AG08395 (cell line): ENCODE measurements around the gene IFRD1.

Source experiments
- DNase-seq: peaks from one replicate; pipeline ENCODE4 v3.0.0; 2012; ENCODE audit warnings: mixed read lengths, low spot score

IFRD1 gene, protein sequence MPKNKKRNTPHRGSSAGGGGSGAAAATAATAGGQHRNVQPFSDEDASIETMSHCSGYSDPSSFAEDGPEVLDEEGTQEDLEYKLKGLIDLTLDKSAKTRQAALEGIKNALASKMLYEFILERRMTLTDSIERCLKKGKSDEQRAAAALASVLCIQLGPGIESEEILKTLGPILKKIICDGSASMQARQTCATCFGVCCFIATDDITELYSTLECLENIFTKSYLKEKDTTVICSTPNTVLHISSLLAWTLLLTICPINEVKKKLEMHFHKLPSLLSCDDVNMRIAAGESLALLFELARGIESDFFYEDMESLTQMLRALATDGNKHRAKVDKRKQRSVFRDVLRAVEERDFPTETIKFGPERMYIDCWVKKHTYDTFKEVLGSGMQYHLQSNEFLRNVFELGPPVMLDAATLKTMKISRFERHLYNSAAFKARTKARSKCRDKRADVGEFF

DNA sequence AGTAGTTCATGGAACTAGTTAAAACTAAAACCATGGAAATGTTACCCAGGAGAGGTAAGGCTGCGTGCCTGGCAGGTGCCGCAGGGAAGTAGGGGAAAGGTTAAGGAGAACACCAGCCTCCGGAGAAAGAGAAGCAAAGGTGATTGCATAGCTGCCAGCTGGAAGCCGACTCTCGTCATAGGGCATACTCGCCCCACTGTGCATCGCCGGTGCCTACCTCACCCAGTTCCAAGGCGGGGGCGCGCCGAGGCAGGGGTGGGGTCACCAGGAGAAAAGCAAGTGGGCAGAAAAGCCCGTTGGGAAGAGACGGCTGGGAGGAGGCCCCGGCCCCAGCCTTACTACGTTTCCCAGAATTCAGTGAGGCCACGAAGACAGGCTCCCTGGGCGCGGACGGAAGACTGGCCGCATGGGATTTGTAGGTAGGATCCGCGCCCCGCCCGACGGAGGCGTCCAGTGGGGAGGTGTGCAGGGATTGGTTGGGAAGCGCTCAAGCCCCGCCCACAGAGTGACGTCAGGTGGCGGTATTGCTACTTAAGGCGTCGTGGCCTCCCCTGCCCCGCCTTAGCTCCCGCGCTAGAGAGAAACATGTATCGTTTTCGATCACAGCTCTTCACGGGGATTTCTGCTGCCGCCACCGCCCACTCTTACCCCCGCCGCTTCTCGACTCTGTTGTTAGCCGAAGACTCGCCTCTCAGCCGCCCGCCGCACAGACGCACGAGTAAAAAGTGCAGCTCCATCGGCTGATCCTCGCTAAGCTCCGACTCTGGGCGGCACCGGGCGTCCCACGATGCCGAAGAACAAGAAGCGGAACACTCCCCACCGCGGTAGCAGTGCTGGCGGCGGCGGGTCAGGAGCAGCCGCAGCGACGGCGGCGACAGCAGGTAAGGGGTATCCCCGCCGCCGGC lies at the start of gene IFRD1:
IFRD1 (plus strand) TSS at position 559 of the 905 bp plus-strand sequence; CDS start at position 788, 229 bp downstream.
- peak; percentile 96 for DNase-seq

DNA sequence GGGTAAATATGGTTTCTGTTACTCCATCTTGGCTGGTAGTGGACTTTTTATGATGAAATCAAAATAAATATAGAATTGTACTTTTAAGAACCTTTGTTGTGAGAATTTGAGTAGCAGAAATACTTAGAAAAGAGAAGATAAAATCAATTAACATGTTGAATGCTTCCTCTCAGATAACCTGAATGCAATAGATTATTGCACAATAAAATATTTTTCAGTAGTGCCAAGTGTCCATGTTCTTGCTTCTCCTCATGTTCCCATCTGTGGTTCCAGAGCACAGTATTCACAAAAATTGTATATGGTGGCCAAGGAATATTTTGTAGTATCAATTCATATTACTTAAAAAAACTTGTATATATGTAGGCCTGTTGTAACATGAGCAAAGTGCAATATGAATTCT lies 45.9 kb upstream of the IFRD1 start:
- no peak for DNase-seq

DNA sequence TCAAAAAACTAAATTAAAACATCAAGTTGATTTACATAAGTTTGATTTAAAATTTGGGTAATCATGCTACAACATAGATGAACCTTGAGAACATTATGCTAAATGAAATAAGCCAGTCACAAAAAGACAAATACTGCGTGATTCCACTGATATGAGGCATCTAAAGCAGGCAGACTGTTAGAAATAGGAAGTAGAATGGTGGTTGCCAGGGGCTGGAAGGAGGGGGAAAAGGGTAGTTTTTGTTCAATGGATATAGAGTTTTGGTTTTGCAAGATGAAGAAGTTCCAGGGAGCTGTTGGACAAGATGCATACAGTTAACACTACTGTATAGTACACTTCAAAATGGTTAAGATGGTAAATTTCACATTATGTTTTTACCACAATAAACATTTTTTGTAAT lies 45.0 kb upstream of the IFRD1 start:
- no peak for DNase-seq

DNA sequence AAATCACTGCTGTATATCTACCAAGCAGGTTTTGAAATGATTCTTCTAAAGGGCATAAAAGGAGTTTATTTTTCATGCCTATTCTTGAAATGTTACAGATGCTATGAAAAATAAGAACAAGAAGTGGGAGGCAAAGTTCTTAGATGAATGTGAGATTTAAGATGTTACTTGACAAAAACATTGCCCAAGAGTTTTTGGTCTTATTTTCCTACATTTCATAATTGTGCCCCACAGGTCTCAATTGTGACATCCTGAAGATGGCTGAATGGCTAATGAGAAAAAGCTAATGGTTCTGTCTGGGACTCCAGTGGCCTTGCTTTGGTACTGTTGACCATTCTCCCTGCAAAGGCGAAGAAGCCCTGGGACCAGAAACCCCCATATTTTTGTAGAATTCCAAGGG lies 43.0 kb upstream of the IFRD1 start:
- DNase-seq, result no peak

DNA sequence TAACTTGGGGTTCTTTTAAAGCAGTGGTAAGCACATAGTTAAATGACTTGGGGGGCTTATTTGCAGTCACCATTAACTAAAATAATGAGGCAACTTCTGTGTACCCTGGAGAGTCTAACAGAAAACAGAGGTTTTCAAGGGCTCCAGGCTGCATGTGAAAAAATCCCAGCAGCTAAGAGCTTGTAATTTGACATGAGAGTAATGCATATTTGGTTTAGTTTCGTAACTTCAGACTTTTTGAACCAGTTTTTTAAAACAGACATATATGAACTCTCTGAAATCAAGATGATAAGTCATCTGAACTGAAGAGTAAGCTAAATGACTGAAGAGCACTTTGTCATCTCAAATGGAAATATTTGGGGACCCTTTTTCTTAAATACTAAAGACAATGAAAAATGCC lies 40.2 kb upstream of the IFRD1 start:
- no peak for DNase-seq

DNA sequence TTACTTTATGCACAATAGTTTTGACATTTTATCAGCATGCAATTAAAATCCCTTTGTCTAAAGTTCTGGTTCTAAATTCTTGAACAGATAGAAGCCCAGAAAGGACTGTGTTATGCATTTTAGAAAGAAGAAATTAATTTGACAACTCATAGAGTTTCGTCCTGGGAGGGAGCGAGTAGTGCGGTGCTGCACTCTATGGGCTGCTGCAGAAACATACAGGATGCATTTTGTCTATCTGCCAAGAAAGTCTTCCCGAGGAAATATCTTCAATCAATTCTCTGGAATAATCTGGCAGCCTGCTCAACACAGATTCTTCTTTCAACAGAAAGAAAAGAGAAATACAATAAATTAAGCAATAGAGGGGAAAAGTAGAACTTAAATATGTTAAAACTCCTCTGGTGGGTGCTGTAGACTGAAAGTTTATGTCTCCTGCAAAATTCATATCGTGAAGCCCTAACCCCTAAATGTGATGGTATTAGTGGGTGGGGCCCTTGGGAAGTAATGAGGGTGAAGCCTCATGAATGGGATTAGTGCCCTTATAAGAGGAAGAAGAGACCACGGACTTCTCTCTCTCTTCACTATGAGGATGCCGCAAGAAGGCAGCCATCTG lies 39.0 kb upstream of the IFRD1 start:
- peak; percentile 58 for DNase-seq

DNA sequence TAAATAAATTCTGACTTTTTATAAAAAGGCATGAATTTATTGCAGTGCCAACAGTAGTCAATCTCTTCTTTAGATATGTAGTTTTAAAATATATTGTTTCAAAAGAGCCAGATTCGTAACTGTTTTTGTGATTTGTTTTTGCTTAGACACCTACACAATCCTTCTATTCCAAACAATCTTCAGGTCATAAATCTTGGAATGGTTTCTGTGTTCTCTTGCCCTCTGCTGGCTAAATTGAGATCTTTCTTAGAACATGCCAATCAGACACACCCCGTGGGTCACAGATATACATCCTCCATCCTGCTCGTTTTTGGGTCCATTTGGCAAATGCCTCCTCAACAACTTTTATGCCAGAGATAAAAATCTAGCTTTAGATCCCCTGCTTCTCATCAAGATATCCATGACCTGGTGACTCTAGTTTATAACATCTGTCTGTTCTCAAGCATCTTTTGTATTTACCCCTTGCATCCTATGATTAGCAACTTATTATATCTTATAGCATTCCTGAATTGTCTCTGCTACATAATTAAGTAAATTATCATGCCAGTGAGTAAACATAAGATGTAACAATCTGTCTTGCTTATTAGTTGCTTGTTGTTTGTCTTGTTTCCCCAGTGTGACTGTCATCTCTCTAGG lies 35.3 kb upstream of the IFRD1 start:
- peak; percentile 24 for DNase-seq

DNA sequence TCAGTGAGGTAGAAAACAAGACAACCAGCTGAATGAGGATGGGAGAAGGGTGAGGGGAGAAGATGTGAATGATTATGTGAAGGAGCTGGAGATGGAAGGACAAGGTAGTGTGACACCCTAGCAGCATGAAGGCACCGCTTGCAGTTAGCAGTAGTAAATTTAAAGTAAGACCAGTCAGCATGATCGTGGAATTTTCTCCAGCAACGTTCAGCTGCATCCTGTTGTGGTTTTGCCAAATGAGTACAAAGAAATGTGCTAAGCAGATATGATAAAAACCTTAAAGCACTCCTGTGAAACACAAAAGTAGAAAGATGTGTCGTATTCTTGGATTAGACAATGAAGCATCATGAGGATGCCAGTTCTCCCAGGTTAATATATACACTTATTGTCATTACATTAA lies 34.1 kb upstream of the IFRD1 start:
- no peak for DNase-seq

DNA sequence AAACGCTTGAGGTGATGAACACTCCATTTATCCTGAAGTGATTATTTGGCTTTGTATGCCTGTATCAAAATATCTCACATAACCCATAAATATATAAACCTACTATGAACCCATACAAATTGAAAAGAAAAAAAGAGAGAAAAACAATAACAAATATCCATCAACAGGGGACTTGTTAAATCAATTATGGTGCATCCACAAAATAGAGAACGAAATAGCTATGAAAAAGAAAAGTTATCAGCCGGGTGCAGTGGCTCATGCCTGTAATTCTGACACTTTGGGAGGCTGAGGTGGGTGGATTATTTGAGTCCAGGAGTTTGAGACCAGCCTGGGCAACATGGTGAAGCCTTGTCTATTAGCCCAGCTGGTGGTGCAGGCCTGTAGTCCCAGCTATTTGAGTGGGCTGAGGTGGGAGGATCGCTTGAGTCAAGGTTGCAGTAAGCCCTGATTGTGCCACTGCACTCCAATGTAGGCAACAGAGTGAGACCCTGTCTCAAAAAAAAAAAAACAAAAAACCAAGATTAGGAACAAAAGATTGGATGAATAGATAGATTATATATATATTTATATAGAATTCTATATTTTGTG lies 30.6 kb upstream of the IFRD1 start:
- DNase-seq, result no peak

DNA sequence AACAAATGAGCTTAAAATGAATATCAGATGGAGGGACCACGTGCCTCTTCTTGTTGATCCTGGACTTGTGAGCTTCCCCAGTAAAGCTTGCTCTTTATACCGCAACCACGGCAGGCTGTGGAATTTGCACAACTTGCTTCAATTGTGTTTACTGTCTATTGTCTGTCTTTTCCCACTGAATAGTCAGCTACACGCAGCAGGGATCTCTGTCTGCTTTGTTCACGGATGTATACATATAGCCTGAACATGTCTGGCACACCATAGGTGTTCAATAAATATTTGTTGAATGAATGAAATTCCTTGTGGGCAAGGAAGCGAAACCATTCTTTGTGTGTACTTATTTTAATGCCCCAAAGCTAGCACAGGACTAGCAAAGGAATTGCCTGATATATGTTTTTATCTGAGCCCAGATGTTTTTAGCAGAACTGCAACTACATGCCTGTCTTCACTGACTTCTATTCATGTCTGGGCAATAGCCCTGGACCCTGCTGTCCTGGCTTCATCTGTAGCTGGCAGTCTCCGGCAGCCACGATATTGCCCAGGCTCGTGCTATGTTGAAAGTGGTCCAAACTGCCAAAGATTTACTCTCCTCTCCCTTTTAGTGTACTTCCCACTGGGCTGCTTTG lies 29.9 kb upstream of the IFRD1 start:
- DNase-seq, result peak; percentile 40

DNA sequence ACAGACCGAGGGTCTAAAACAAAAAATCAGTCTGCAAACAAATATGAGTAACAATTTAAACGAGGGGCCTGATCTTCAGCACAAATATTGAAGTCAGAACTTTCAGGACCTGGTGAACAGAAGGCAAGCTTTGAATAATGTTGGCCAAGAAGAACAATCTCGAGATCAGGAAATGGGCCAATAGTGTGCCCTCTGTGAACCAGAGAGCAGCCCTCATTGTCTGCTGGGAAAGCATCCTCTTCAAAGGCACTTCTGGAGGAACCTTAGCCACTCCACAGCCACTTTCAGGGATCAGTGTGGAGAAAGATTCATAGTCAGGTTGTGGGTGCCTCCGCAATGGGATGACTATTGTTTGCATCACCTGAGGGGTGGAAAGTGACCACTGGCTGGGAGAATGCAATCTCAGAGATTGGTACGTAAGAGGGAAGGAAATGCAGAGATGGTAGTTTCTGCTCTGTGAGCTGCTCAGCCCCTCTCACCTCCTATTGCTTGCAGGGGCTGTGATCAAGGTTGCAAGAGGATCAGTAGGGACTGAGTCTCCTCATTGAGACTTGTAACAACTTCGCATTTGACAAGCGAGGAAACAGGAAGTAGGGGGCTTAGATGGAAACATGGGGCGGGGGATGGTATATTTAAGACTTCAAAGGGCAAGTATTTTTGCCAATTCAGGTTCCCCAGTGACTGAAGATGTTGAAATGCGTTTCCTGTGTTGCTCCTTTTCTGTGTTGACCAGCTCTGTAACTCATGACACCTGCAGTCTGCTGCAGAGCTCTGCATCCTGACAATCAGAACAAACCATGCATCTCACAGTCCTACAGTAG lies 28.4 kb upstream of the IFRD1 start:
- no peak for DNase-seq

DNA sequence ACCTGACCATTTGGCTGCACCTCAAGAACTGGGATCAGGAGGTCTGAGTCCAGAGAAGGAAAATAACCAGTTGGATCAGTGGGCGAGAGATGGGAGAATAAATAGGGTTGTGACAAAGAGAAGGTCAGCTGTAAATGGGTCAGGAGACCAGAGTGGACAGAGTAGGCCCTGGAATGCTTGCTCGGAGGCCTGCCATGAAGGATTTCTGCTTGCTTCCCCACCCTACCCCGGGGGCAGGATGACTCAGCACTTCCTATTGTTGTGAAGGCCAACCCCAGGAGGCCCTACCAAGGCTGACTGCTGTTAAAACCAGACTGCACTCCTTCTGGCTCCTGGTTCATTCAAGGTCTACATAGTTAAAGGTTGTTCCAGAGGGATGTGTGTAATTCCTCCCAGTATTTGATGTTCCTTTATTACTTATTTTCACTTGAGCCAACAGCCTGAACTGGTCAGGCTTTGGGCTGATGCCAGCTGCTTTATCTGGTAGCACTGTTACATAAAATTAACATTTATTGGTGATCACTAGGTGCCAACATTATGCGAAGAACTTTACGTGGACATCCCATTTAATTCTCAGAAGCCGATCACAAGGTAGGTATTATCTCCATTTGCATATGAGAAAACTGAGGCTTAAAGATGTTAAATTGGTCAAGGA lies 27.3 kb upstream of the IFRD1 start:
- DNase-seq, result peak; percentile 94

DNA sequence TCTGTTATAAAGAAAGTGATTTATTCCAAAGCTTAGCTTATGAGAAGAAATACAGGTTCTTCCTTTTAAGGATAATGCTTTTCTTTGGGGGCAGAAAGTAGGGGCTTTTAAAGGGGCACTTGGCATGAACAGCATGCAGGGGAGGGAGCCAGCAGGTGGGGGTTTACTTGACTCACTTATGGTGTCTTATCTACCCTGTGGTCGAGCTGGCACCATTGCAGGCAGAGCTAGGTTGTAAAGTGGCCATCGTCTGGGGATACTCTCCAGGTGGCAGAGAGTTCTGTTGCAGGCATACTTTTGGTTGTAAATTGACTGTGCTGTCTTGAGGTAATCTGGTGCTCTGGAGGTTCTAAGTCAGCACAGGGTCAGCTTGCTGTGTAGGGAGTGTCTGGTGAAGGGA lies 26.3 kb upstream of the IFRD1 start:
- DNase-seq, result no peak

DNA sequence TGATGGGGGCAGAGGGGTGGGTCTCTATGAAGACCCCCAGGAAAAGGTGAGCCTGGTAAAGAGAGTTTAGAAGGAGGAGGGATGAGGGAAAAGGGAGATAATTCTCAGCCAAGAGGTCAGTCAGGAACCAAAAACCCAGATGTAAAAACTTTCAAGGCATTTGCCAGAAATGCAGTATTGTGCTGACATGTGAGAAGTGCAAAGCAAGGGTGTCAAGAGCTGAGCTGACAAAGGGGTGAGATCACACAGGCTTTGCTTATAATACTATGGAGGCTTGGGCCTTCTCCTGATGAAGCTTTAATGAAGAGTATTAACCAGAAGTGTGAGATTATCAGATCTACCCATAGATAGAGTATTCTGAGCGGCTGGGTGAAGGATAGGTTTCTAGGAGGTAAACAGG lies 22.3 kb upstream of the IFRD1 start:
- DNase-seq, result no peak

DNA sequence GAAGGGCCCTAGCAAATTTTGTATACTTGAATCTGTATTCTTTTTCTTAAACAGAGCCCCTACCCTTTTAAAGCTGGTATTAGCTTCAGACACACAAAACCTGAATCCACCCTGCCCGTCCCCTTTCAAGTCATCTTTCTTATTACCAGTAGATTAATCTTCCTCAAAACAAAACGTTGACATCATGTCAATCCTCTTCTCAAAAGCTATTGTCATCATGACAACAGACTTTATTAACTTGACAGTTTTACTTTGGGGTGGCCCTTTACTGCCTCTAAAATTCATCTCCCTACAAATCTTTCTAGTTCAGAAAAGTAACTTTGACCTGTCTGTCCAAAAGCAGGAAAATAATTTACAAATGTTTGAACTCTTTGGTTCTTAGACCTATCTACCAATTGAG lies 21.5 kb upstream of the IFRD1 start:
- no peak for DNase-seq

DNA sequence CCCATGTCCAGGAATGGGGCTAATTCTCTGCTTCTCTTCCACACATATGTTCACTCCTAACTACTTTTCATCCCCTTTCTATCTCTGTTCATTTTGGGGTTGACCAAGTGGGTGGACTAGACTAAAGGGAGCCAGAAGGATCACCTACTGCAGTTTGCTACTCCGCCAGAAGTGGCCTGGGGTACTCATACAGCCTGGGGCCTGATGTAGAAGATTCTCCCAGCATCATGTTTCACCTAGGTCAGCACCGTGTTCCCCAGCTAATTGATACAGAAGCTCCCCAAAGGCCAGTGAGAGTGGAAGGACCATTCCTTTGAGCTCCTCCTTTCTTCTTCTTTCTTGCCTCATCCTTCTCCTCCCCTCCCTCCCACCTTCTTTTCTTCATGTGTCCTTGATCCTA lies 19.6 kb upstream of the IFRD1 start:
- DNase-seq, result no peak

DNA sequence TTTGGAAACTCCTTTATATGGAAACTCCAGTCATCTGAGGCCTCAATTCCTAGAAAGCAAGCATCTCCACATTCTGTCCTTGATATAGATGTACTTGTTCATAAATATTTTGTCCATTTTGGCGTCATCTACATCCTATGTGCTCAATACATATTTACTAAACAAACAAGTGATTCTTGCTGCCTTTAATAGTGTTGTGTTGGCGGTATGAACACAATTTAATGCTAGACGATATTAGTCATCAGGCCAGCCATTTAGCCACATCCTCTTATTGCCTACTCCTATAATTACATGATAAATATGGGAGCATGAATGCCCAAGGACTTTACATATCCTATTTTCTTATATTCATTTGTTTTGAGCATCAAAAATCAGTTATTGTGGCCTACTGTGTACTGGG lies 18.5 kb upstream of the IFRD1 start:
- no peak for DNase-seq

DNA sequence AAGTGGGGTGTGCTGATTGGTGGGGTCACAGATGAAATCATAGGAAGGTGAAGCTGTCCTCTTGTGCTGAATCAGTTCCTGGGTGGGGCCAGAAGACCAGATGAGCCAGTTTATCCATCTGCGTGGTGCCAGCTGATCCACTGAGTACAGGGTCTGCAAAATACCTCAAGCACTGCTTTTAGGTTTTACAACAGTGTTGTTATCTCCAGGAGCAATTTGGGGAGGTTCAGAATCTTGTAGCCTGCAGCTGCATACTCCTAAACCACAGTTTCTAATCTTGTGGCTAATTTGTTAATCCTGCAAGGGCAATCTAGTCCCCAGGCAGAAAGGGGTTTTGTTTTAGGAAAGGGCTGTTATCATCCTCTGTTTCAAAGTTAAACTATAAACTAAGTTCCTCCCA lies 17.0 kb upstream of the IFRD1 start:
- DNase-seq, result no peak

DNA sequence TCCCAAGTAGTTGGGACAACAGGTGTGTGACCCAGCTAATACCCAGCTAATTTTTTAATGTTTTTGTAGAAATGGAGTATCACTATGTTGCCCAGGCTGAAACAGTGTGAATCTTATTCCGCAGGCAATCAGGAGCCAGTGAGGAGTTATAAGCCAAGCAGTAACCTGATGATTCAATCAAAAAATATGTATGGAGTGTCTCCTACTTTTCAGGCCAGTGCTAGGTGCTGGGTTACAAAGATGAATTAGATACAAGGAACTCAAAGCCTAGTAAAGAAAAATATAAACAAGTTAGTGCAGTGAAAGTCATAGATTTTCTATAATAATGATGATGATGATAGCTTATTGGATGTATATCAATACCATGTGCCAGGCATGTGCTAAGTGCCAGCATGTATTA lies 13.2 kb upstream of the IFRD1 start:
- peak; percentile 18 for DNase-seq

DNA sequence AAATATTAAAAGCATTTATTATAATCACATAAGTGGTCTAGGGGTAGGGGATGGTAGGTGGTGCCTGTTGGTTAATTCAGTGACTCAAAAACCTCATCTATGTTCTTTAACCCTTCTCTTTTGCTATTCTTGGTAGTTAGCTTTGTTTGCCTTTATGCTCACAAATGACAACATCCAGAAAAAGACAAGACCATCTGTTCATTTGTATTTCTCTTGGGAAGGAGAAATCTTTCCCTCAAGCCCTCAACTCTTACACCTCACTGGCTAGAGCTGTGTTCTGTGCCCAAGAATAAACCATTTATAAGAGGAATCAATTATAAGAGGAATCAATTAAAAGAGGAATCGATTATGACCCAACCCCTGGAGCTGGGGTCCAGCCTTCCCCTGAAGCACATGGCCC lies 10.8 kb upstream of the IFRD1 start:
- DNase-seq, result no peak
